HepG2 (cell line): ENCODE results near the gene EVC. TPM values are rescaled to one million over a fixed set of nuclear protein-coding genes. Genes with fewer than 3 reads are reported as not detected.

ENCODE experiments used
- FOXP1 ChIP-seq, 2 experiments: fragments of 450-650 bp in 1 of 2; IDR thresholded peaks; 2 replicates each; pipeline ENCODE4 v1.6.1; 2017 to 2018; ENCODE audit warnings: antibody characterized with exemption in 1 of 2
- NR2C2 ChIP-seq: sonication (generic); formaldehyde crosslinking; IDR thresholded peaks from 2 replicates; pipeline ENCODE4 v1.4.0; 2020; ENCODE audit warnings: missing genetic modification reagents, mild to moderate bottlenecking, moderate library complexity, borderline replicate concordance
- SNAPC2 ChIP-seq: sonication (generic); formaldehyde crosslinking; IDR thresholded peaks from 2 replicates; pipeline ENCODE4 v1.8.1; 2022; ENCODE audit warnings: mild to moderate bottlenecking, missing genetic modification reagents
- SOX6 ChIP-seq, 2 experiments: fragments of 450-650 bp in 1 of 2; sonication (generic) in 1 of 2; formaldehyde crosslinking in 1 of 2; IDR thresholded peaks; 2 replicates each; pipeline versions ENCODE4 v1.4.0 to v1.6.1; 2017 to 2020; ENCODE audit warnings: antibody characterized with exemption in 1 of 2, mild to moderate bottlenecking in 1 of 2, missing genetic modification reagents in 1 of 2
- ZBTB7A ChIP-seq: sonication (generic); formaldehyde crosslinking; IDR thresholded peaks from 2 replicates; pipeline ENCODE4 v1.8.0; 2022; ENCODE audit warnings: mild to moderate bottlenecking, missing genetic modification reagents
- ZFP62 ChIP-seq: sonication (generic); formaldehyde crosslinking; IDR thresholded peaks from 2 replicates; pipeline ENCODE4 v1.4.0; 2020; ENCODE audit warnings: missing genetic modification reagents
- ZFX ChIP-seq: sonication (generic); formaldehyde crosslinking; IDR thresholded peaks from 2 replicates; pipeline ENCODE4 v1.4.0; 2020; ENCODE audit warnings: mild to moderate bottlenecking, low read depth, missing genetic modification reagents, moderate library complexity
- ZMYM4 ChIP-seq: sonication (generic); formaldehyde crosslinking; IDR thresholded peaks from 2 replicates; pipeline ENCODE4 v1.8.1; 2023; ENCODE audit warnings: mild to moderate bottlenecking, missing genetic modification reagents
- ZNF12 ChIP-seq: sonication (generic); formaldehyde crosslinking; IDR thresholded peaks from 2 replicates; pipeline ENCODE4 v1.5.0; 2020; ENCODE audit warnings: missing genetic modification reagents
- ZNF20 ChIP-seq: sonication (generic); formaldehyde crosslinking; IDR thresholded peaks from 2 replicates; pipeline ENCODE4 v1.4.0; 2020; ENCODE audit warnings: mild to moderate bottlenecking, moderate library complexity, missing genetic modification reagents
- ZNF510 ChIP-seq: sonication (generic); formaldehyde crosslinking; IDR thresholded peaks from 2 replicates; pipeline ENCODE4 v1.4.0; 2020; ENCODE audit warnings: low read depth, mild to moderate bottlenecking, missing genetic modification reagents
- ZNF550 ChIP-seq: sonication (generic); formaldehyde crosslinking; IDR thresholded peaks from 2 replicates; pipeline ENCODE4 v1.4.0; 2020; ENCODE audit warnings: mild to moderate bottlenecking, missing genetic modification reagents, borderline replicate concordance
- ZNF572 ChIP-seq: sonication (generic); formaldehyde crosslinking; IDR thresholded peaks from 2 replicates; pipeline ENCODE4 v1.5.1; 2020; ENCODE audit warnings: mild to moderate bottlenecking, missing genetic modification reagents
- ZNF775 ChIP-seq: sonication (generic); formaldehyde crosslinking; IDR thresholded peaks from 2 replicates; pipeline ENCODE4 v1.4.0; 2020; ENCODE audit warnings: missing genetic modification reagents, mild to moderate bottlenecking, moderate library complexity, borderline replicate concordance
- polyA plus RNA-seq, 8 experiments: library from polyadenylated mRNA; depleted of rRNA in 3 of 8; stranded (reverse) in 7 of 8; unstranded in 1 of 8; fragments of >200 nt; fragmentation: Illumina TruSeq in 4 of 8; extraction: Trizol in 4 of 8; gene quantifications; 2 replicates each; pipeline versions ENCODE4 v1.2.1 to v1.2.3, GENCODE V29; 2011 to 2016; ENCODE audit warnings: low read depth in 4 of 8, missing spikeins in 1 of 8, mixed read lengths in 1 of 8; ENCODE audit not compliant: insufficient read depth in 1 of 8
- total RNA-seq, 5 experiments: library from RNA; depleted of rRNA; stranded (reverse); fragments of >200 nt; fragmentation: Illumina TruSeq; extraction: Trizol; gene quantifications; 2 replicates each; pipeline ENCODE4 v1.2.3, GENCODE V29; 2016; ENCODE audit warnings: low read depth in 1 of 5
- TF ChIP-seq, protein P1 (sequence below): sonication (generic); formaldehyde crosslinking; IDR thresholded peaks from 2 replicates; pipeline ENCODE4 v1.9.0; 2021; ENCODE audit warnings: mild to moderate bottlenecking, missing genetic modification reagents
- TF ChIP-seq, protein P2 (sequence below): sonication (generic); formaldehyde crosslinking; IDR thresholded peaks from 2 replicates; pipeline ENCODE4 v1.5.0; 2020; ENCODE audit warnings: missing genetic modification reagents
- TF ChIP-seq, protein P3 (sequence below): sonication (generic); formaldehyde crosslinking; IDR thresholded peaks from 2 replicates; pipeline ENCODE4 v1.4.0; 2020; ENCODE audit warnings: missing genetic modification reagents
- TF ChIP-seq, protein P4 (sequence below): sonication (generic); formaldehyde crosslinking; IDR thresholded peaks from 2 replicates; pipeline ENCODE4 v1.5.1; 2020; ENCODE audit warnings: mild to moderate bottlenecking, missing genetic modification reagents, moderate library complexity

EVC gene
- total and polyA plus RNA-seq, 2 of the 13 experiments (the other 11 are each of a cell fraction or from before 2014, with no cell fraction given): 3.1 to 4.9 TPM

DNA sequence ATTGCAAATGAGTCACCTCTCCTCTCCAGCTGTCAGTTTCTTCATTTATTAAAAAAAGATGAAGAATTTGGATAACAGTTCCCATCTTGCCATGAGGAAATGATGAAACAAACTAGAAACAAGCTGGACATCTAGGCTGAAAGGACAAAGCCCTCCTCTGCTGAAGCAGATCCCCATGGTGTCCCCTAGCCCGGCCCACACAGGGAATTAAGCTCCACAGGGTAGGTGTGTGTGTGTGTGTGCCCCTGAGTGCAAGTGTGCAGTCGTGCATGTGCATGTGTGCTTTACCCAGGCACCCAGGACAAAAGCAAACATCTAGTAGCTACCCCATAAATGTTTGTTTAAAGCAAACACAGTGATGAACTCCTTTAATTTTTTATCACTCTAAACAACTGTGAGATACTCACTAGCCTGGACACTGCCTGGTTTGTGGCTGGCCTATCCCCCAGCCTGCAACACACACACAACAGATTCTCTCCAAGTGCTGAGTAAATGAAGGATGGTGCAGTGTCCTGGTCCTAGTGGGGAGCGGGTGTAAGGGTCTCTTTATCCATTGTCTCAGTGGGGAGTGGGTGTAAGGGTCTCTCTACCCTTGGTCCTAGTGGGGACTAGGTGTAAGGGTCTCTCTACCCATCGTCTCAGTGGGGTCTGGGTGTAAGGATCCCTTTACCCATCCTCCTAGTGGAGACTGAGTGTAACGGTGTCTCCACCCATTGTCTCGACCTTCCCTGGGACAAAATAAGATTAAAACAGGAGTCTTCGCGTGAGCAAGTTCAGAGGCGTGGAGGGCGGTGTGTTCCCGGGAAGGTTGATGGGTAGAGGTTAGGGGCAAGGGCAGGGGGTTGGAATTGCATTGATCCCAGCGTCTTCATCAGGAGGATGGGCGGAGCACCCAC lies 688 bp upstream of the EVC start (continued):
- TF ChIP-seq, protein P1, sequence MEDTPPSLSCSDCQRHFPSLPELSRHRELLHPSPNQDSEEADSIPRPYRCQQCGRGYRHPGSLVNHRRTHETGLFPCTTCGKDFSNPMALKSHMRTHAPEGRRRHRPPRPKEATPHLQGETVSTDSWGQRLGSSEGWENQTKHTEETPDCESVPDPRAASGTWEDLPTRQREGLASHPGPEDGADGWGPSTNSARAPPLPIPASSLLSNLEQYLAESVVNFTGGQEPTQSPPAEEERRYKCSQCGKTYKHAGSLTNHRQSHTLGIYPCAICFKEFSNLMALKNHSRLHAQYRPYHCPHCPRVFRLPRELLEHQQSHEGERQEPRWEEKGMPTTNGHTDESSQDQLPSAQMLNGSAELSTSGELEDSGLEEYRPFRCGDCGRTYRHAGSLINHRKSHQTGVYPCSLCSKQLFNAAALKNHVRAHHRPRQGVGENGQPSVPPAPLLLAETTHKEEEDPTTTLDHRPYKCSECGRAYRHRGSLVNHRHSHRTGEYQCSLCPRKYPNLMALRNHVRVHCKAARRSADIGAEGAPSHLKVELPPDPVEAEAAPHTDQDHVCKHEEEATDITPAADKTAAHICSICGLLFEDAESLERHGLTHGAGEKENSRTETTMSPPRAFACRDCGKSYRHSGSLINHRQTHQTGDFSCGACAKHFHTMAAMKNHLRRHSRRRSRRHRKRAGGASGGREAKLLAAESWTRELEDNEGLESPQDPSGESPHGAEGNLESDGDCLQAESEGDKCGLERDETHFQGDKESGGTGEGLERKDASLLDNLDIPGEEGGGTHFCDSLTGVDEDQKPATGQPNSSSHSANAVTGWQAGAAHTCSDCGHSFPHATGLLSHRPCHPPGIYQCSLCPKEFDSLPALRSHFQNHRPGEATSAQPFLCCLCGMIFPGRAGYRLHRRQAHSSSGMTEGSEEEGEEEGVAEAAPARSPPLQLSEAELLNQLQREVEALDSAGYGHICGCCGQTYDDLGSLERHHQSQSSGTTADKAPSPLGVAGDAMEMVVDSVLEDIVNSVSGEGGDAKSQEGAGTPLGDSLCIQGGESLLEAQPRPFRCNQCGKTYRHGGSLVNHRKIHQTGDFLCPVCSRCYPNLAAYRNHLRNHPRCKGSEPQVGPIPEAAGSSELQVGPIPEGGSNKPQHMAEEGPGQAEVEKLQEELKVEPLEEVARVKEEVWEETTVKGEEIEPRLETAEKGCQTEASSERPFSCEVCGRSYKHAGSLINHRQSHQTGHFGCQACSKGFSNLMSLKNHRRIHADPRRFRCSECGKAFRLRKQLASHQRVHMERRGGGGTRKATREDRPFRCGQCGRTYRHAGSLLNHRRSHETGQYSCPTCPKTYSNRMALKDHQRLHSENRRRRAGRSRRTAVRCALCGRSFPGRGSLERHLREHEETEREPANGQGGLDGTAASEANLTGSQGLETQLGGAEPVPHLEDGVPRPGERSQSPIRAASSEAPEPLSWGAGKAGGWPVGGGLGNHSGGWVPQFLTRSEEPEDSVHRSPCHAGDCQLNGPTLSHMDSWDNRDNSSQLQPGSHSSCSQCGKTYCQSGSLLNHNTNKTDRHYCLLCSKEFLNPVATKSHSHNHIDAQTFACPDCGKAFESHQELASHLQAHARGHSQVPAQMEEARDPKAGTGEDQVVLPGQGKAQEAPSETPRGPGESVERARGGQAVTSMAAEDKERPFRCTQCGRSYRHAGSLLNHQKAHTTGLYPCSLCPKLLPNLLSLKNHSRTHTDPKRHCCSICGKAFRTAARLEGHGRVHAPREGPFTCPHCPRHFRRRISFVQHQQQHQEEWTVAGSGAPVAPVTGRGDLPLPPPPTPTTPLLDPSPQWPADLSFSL: 0 out of 2 replicates have a peak, but pooled peaks have one; percentile 9
- TF ChIP-seq ZMYM4 (CRISPR knock-in tag) (no peak), ZNF510 (CRISPR knock-in tag) (no peak), ZNF572 (0 out of 2 replicates have a peak, but pooled peaks have one; percentile 63), SNAPC2 (CRISPR knock-in tag) (no peak), NR2C2 (CRISPR knock-in tag) (0 out of 2 replicates have a peak, but pooled peaks have one; percentile 17), ZNF12 (no peak), ZNF20 (CRISPR knock-in tag) (no peak), SOX6 (IDR thresholded peaks at IDR 0.05) (no peak), SOX6 (CRISPR knock-in tag; IDR thresholded peaks at IDR 0.05) (peak; percentile 22; the same call in 1 of the 2 replicates), FOXP1 (IDR thresholded peaks at IDR 0.05) (no peak), FOXP1 (CRISPR knock-in tag; IDR thresholded peaks at IDR 0.05) (peak; percentile 35; the same call in 1 of the 2 replicates), ZNF550 (CRISPR knock-in tag) (no peak), ZBTB7A (CRISPR knock-in tag) (no peak), ZFX (CRISPR knock-in tag) (no peak), ZNF775 (CRISPR knock-in tag) (no peak), ZFP62 (CRISPR knock-in tag) (no peak)
- TF ChIP-seq, protein P2, sequence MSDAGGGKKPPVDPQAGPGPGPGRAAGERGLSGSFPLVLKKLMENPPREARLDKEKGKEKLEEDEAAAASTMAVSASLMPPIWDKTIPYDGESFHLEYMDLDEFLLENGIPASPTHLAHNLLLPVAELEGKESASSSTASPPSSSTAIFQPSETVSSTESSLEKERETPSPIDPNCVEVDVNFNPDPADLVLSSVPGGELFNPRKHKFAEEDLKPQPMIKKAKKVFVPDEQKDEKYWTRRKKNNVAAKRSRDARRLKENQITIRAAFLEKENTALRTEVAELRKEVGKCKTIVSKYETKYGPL (CRISPR knock-in tag): no peak
- TF ChIP-seq, protein P3, sequence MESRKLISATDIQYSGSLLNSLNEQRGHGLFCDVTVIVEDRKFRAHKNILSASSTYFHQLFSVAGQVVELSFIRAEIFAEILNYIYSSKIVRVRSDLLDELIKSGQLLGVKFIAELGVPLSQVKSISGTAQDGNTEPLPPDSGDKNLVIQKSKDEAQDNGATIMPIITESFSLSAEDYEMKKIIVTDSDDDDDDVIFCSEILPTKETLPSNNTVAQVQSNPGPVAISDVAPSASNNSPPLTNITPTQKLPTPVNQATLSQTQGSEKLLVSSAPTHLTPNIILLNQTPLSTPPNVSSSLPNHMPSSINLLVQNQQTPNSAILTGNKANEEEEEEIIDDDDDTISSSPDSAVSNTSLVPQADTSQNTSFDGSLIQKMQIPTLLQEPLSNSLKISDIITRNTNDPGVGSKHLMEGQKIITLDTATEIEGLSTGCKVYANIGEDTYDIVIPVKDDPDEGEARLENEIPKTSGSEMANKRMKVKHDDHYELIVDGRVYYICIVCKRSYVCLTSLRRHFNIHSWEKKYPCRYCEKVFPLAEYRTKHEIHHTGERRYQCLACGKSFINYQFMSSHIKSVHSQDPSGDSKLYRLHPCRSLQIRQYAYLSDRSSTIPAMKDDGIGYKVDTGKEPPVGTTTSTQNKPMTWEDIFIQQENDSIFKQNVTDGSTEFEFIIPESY (CRISPR knock-in tag): no peak
- TF ChIP-seq, protein P4, sequence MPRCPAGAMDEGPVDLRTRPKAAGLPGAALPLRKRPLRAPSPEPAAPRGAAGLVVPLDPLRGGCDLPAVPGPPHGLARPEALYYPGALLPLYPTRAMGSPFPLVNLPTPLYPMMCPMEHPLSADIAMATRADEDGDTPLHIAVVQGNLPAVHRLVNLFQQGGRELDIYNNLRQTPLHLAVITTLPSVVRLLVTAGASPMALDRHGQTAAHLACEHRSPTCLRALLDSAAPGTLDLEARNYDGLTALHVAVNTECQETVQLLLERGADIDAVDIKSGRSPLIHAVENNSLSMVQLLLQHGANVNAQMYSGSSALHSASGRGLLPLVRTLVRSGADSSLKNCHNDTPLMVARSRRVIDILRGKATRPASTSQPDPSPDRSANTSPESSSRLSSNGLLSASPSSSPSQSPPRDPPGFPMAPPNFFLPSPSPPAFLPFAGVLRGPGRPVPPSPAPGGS: no peak
